Keratinocyte (primary cell): ENCODE measurements around the gene OPN4. TPM values are rescaled to one million over a fixed set of nuclear protein-coding genes. Genes with fewer than 3 reads are reported as not detected.

Experiments used
- DNase-seq: peaks from one replicate; pipeline ENCODE4 v3.0.0-alpha.2; 2011; ENCODE audit warnings: low read depth, missing footprints, low spot score
- FAIRE-seq: peaks from 2 replicates; lab custom pipeline; 2011; peaks lifted over from hg19 to GRCh38; lab: Jason Lieb, UNC
- H2AFZ ChIP-seq: 2 replicates; pipeline ENCODE4 v1.6.0; 2012; ENCODE audit warnings: low read length, control low read depth, inconsistent platforms; ENCODE audit not compliant: control insufficient read depth
- H3K27ac ChIP-seq: 2 replicates; pipeline ENCODE4 v1.5.1; 2011; ENCODE audit warnings: low read length; ENCODE audit not compliant: control insufficient read depth, insufficient read depth
- H3K27me3 ChIP-seq: 3 replicates; pipeline ENCODE4 v1.6.0; 2011; ENCODE audit warnings: low read length; ENCODE audit not compliant: control insufficient read depth, insufficient read depth; ENCODE audit errors: extremely low read depth
- H3K36me3 ChIP-seq, 2 experiments: 2 replicates in 1 of 2; 3 replicates in 1 of 2; pipeline ENCODE4 v1.5.1; 2011; ENCODE audit warnings: low read length in 2 of 2, mild to moderate bottlenecking in 1 of 2; ENCODE audit not compliant: control insufficient read depth in 2 of 2, insufficient read depth in 2 of 2; ENCODE audit errors: extremely low read depth in 1 of 2
- H3K4me1 ChIP-seq: 3 replicates; pipeline ENCODE4 v1.5.1; 2011; ENCODE audit warnings: low read length; ENCODE audit not compliant: control insufficient read depth, insufficient read depth; ENCODE audit errors: extremely low read depth
- H3K4me2 ChIP-seq: 3 replicates; pipeline ENCODE4 v1.6.0; 2011; ENCODE audit warnings: low read depth, low read length; ENCODE audit not compliant: control insufficient read depth, insufficient read depth; ENCODE audit errors: extremely low read depth
- H3K4me3 ChIP-seq, 3 experiments: fragments of 200-600 bp in 1 of 3; sonication (generic) in 1 of 3; 2 replicates in 2 of 3; 3 replicates in 1 of 3; pipeline ENCODE4 v1.5.1; 2011 to 2016; ENCODE audit warnings: low read length in 3 of 3, mild to moderate bottlenecking in 3 of 3, control low read depth in 2 of 3, inconsistent platforms in 1 of 3, low read depth in 1 of 3, mixed read lengths in 1 of 3, mixed run types in 1 of 3, moderate library complexity in 1 of 3; ENCODE audit not compliant: control insufficient read depth in 2 of 3, insufficient read depth in 2 of 3; ENCODE audit errors: extremely low read depth in 1 of 3
- H3K79me2 ChIP-seq: 2 replicates; pipeline ENCODE4 v1.6.0; 2012; ENCODE audit warnings: low read length; ENCODE audit not compliant: control insufficient read depth, insufficient read depth
- H3K9ac ChIP-seq: 3 replicates; pipeline ENCODE4 v1.6.0; 2011; ENCODE audit warnings: low read length; ENCODE audit not compliant: control insufficient read depth, insufficient read depth; ENCODE audit errors: extremely low read depth
- H3K9me1 ChIP-seq: 3 replicates; pipeline ENCODE4 v1.6.0; 2011; ENCODE audit warnings: low read length; ENCODE audit not compliant: control insufficient read depth, insufficient read depth; ENCODE audit errors: extremely low read depth
- H3K9me3 ChIP-seq: 2 replicates; pipeline ENCODE4 v1.5.1; 2012; ENCODE audit warnings: low read depth, low read length; ENCODE audit not compliant: control insufficient read depth
- H4K20me1 ChIP-seq: 3 replicates; pipeline ENCODE4 v1.6.0; 2011; ENCODE audit warnings: low read length; ENCODE audit not compliant: control insufficient read depth, insufficient read depth; ENCODE audit errors: extremely low read depth
- CTCF ChIP-seq, 3 experiments: IDR thresholded peaks in 1 of 3; conservative IDR thresholded peaks in 1 of 3; optimal IDR thresholded peaks in 1 of 3; 2 replicates in 2 of 3; 3 replicates in 1 of 3; pipeline versions ENCODE3 to v1.5.1; 2011; ENCODE audit warnings: low read length in 3 of 3, mild to moderate bottlenecking in 3 of 3, moderate library complexity in 2 of 3, control low read depth in 1 of 3, inconsistent platforms in 1 of 3; ENCODE audit not compliant: insufficient read depth in 2 of 3; ENCODE audit errors: extremely low read depth in 1 of 3
- EZH2 ChIP-seq: IDR thresholded peaks from one replicate; pipeline ENCODE4 v1.6.1; 2012; ENCODE audit warnings: inconsistent platforms, mild to moderate bottlenecking, low read length, moderate library complexity
- dilution Hi-C: fragments of 300-500 bp; cut with MboI; formaldehyde crosslinking; loops from one replicate; pipeline ENCODE4 v1.7.0; 2020; ENCODE audit warnings: low sequenced_read_pairs; ENCODE audit not compliant: extremely low pct_ligation_motif_present
- polyA plus RNA-seq, 5 experiments: library from polyadenylated mRNA; depleted of rRNA in 3 of 5; stranded (reverse) in 3 of 5; stranded (forward) in 1 of 5; unstranded in 1 of 5; fragments of >200 nt; gene quantifications; 1 replicate in 1 of 5; 2 replicates in 3 of 5; 3 replicates in 1 of 5; pipeline versions ENCODE4 v1.2.1 to v1.2.3, GENCODE V29; 2011 to 2012; ENCODE audit warnings: missing spikeins in 2 of 5, low read depth in 1 of 5, low replicate concordance in 1 of 5

OPN4 gene
- polyA plus RNA-seq, 1 donor (not counting 4 experiments of a cell fraction or from before 2014, with no cell fraction given), result not detected

GRCh38 chr10:86662186-86663045, 8.1 kb downstream of the OPN4 start:
- FAIRE-seq, result no peak
- Histone ChIP-seq H2AFZ (no peak overlapping the region), H3K4me3 (no peak overlapping the region), H3K36me3 (no peaks in the 10 kb centered on the region), H3K4me2 (no peak overlapping the region), H4K20me1 (no peaks in the 10 kb centered on the region), H3K27ac (no peak overlapping the region), H3K9ac (no peak overlapping the region), H3K9me3 (no peaks in the 10 kb centered on the region), H3K9me1 (no peaks in the 10 kb centered on the region), H3K79me2 (no peaks in the 10 kb centered on the region), H3K4me1 (no peaks in the 10 kb centered on the region), H3K27me3 (peaks cover 14% of the 10 kb centered on the region)
- dilution Hi-C loops, result no loop called here
- TF ChIP-seq EZH2, result no peak
- no peak for DNase-seq

GRCh38 chr10:86663046-86663345, 8.6 kb downstream of the OPN4 start:
- Histone ChIP-seq H3K4me1 (no peaks in the 10 kb centered on the region), H3K27ac (no peak overlapping the region), H3K79me2 (no peaks in the 10 kb centered on the region), H3K9me1 (no peaks in the 10 kb centered on the region), H3K4me3 (no peak overlapping the region), H3K36me3 (no peaks in the 10 kb centered on the region), H3K9me3 (no peaks in the 10 kb centered on the region), H4K20me1 (no peaks in the 10 kb centered on the region), H3K9ac (no peak overlapping the region), H3K27me3 (peaks cover 14% of the 10 kb centered on the region), H3K4me2 (no peak overlapping the region), H2AFZ (no peak overlapping the region)
- FAIRE-seq (no peak), DNase-seq (no peak)
- TF ChIP-seq EZH2 (no peak), CTCF (optimal IDR thresholded peaks at IDR 0.05 in 1 of 3, IDR thresholded peaks at IDR 0.05 in 1 of 3, conservative IDR thresholded peaks at IDR 0.05 in 1 of 3; ENCODE audit: extremely low read depth in 1 of 3, insufficient read depth in 2 of 3, low read length in 3 of 3) (no peak)
- dilution Hi-C loops, result no loop called here
